ENCODE data around the gene NT5C1B.
"Not testable (repeated sequence)": the region's sequence is repeated elsewhere in the genome, so short reads cannot be mapped to it uniquely, and the experiment has no call there.

Gene NT5C1B

GRCh38 chr2:18589354-18589753 lies at the start of gene NT5C1B:
TSS of gene NT5C1B (minus strand) at chr2:18589569. CDS start at chr2:18589468, 101 bp downstream.
- DNase-seq (ENCODE audit: low spot score), result peak; percentile 61

DNA sequence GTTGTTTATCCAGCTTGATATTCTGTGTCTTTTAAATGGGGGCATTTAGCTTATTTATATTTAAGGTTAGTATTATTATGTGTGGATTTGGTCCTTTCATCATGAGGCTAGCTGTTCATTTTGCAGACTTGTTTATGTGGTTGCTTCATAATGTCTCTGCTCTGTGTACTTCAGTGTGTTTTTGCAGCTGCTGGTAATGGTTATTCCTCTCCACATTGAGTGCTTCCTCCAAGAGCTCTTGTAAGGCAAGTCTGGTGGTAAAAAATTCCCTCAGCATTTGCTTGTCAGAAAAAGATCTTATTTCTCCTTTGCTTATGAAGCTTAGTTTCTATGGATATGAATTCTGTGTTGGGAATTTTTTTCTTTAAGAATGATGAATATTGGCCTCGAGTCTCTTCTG lies 47.8 kb upstream of the NT5C1B start:
- DNase-seq (ENCODE audit: low spot score), result no peak

DNA sequence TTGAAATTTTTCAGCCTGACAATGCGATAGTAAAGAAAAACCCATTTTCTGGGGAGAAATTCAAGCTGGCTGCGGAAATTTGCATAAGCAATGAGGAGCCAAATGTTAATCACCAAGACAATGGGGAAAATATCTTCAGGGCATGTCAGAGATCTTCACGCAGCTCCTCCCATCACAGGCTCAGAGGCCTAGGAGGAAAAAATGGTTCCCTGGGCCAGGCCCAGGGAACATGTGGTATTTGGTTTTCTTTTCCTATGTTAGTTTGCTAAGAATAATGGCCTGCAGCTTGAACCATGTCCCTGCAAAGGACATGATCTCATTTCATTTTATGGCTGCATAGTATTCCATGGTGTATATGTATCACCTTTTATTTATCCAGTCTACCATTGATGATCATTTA lies 43.3 kb upstream of the NT5C1B start:
- DNase-seq (ENCODE audit: low spot score), result not testable (repeated sequence)

- DNase-seq (ENCODE audit: low spot score), result peak; percentile 23
Observed at GRCh38 chr2:18630941-18631340, 41.6 kb upstream of the NT5C1B start.

GRCh38 chr2:18630541-18630940 lies 41.2 kb upstream of the NT5C1B start:
- DNase-seq (ENCODE audit: low spot score), result peak; percentile 56

GRCh38 chr2:18630101-18630500 lies 40.7 kb upstream of the NT5C1B start:
- peak; percentile 78 for DNase-seq (ENCODE audit: low spot score)

DNA sequence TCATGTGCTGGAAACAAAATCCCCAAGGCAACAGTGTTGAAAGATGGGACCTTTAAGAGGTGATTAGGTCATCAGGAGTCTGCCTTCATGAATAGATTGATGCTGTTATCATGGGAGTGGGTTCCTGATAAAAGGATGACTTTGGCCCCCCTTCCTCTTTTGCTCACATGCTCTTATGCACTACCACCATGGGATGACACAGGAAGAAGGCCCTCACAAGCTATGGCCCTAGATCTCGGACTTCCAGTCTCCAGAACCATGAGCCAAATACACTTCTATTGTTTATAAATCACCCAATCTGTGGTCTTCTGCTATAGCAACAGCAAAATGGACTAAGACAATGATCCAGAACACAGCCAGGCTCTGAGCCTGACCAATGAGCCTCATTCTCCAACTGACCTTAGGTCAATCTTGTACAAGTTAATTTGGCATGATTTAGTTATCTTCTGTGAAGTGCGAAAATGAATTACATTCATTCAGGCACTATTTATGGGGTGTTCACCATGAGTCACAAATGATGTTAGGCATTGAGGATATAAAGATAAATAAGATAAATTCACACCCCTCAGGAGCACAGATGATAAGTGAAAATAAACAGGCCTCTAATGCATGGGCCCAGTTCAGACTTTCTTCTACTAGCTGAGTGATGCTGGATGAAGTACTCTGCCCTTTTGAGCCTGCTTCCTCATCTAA lies 37.7 kb upstream of the NT5C1B start:
- no peak for DNase-seq (ENCODE audit: low spot score)

DNA sequence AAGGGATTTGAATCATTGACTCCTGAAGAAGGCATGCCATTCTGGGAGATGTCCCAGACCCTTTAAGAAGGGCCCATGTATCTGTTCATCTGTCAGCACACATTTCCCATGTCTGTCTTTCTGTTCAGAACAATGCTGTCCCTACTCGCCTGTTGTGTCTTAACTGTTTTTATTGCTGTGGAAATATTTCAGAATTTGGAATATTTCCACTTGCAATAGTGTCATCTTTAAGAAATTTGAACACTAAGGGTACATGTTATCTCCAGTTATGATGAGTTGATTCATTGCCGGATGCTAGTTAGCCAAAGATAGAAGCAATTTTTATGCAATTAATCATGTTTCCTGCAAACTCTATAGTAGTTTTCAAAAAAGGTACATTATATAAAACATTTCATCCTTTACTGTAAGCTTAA lies 36.9 kb upstream of the NT5C1B start:
- DNase-seq (ENCODE audit: low spot score), result no peak

- DNase-seq (ENCODE audit: low spot score), result no peak
Observed at GRCh38 chr2:18625563-18625962, 36.2 kb upstream of the NT5C1B start.

- DNase-seq (ENCODE audit: low spot score), result peak; percentile 55
Observed at GRCh38 chr2:18623782-18624181, 34.4 kb upstream of the NT5C1B start.

- DNase-seq (ENCODE audit: low spot score), result no peak
Observed at GRCh38 chr2:18620867-18621632, 31.7 kb upstream of the NT5C1B start.

- no peak for DNase-seq (ENCODE audit: low spot score)
Observed at GRCh38 chr2:18619091-18619490, 29.7 kb upstream of the NT5C1B start.

- no peak for DNase-seq (ENCODE audit: low spot score)
Observed at GRCh38 chr2:18614041-18614440, 24.7 kb upstream of the NT5C1B start.

DNA sequence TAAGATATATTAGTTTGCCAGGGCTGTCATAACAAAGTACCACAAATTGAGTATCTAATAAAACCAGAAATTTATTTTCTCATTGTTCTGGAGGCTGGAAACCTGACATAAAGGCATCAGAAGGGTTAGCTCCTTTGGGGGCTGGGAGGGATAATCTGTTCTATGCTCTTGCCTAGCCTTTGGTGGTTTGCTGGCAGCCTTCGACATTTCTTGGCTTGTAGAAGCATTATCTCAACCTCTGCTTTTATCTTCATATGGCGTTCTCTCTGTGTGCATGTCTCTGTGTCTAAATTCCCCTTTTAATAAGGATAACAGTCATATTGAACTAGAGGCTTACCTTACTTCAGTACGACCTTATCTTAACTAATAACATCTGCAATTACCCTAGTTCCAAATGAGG lies 22.8 kb upstream of the NT5C1B start:
- DNase-seq (ENCODE audit: low spot score), result no peak

DNA sequence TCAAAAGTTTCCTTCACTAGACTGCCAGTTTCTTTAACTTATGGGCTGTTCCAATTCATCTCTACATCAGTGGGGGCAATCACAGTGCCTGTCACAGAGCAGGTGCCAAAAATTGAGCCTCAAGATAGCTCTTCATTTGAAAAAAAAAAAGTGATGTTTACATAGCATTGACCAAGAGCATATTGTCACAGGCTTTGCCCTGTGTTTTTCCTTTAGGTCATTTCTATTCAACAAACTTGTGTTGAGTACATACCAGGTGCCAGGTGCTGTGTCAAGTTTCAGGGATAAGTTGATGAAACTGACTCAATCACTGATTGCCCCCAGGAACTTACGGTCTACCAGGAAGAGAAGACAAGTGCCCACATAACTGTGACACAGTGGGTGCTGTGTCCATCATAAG lies 22.2 kb upstream of the NT5C1B start:
- DNase-seq (ENCODE audit: low spot score), result no peak

GRCh38 chr2:18611184-18611583 lies 21.8 kb upstream of the NT5C1B start:
- DNase-seq (ENCODE audit: low spot score), result no peak

- no peak for DNase-seq (ENCODE audit: low spot score)
Observed at GRCh38 chr2:18610651-18611050, 21.3 kb upstream of the NT5C1B start.

- no peak for DNase-seq (ENCODE audit: low spot score)
Observed at GRCh38 chr2:18610090-18610489, 20.7 kb upstream of the NT5C1B start.

DNA sequence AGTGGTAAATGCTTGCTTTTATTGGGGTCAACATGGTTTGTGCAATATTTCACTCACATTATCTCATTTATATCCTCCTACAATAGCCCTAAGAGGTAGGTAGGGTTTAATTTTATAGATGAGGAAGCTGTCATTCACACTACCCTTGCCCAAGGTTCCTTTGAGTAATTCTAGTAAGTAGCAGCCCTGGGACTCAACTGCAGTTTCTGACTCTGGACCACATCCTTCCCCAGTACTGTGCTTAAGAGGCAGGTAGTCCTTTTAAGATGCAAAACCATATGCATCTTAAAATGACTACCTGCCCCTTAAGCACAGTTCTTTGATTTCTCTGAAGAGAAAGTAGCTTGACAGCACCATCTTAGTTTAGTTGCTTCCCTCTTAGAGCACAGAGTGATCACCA lies 15.7 kb upstream of the NT5C1B start:
- DNase-seq (ENCODE audit: low spot score), result no peak

DNA sequence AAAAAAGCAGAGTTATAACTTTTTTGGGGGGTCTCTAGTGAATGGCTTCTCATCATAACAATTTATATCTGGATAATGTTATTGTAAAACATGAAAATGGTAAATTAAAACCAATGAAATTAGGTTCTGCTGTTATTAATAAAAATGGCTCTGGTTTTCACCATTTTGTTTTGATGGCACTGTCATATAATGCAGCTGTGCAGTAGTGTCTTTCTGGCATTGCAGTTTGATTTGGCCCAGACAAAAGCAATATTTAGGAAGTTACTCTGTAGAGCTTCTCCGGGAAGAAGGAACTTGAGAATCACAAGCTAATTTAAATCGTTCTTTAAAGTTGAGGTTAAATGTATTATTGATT lies 15.1 kb upstream of the NT5C1B start:
- DNase-seq (ENCODE audit: low spot score), result no peak

GRCh38 chr2:18603854-18604530 lies 14.6 kb upstream of the NT5C1B start:
- DNase-seq (ENCODE audit: low spot score), result no peak

- no peak for DNase-seq (ENCODE audit: low spot score)
Observed at GRCh38 chr2:18602298-18602697, 12.9 kb upstream of the NT5C1B start.

GRCh38 chr2:18600255-18600613 lies 10.9 kb upstream of the NT5C1B start:
- no peak for DNase-seq (ENCODE audit: low spot score)
